HG03575 (cell line): ENCODE measurements around the gene CNTF.
A peak's percentile ranks its signal among the peaks of the same experiment; 100 is the strongest.
"Not testable (repeated sequence)": the region's sequence is repeated elsewhere in the genome, so short reads cannot be mapped to it uniquely, and the experiment has no call there.

Experiments
- ATAC-seq: cut with Tn5 transposase; IDR thresholded peaks from one replicate; pipeline ENCODE4 v1.9.1; 2021; ENCODE audit not compliant: unreplicated experiment, insufficient number of reproducible peaks, low FRiP score; ENCODE audit errors: extremely low read depth

The CNTF gene

GRCh38 chr11:58622344-58622743 lies at the start of gene CNTF:
Gene CNTF (plus strand): TSS chr11:58622665. CDS start chr11:58622753, 88 bp downstream.
- no peak for ATAC-seq

GRCh38 chr11:58572906-58573305 lies 49.6 kb upstream of the CNTF start:
- not testable (repeated sequence) for ATAC-seq

GRCh38 chr11:58573451-58574104 lies 48.9 kb upstream of the CNTF start:
- no peak for ATAC-seq

GRCh38 chr11:58574881-58575280 lies 47.6 kb upstream of the CNTF start:
- no peak for ATAC-seq

GRCh38 chr11:58575377-58576020 lies 47.0 kb upstream of the CNTF start, which contains the start of gene LPXN:
Gene LPXN (minus strand): TSS chr11:58575856. CDS start chr11:58575772, 84 bp downstream.
- no peak for ATAC-seq

GRCh38 chr11:58576887-58577471 lies 45.5 kb upstream of the CNTF start:
- no peak for ATAC-seq

GRCh38 chr11:58577555-58578135 lies 44.8 kb upstream of the CNTF start:
- peak; percentile 33 for ATAC-seq

GRCh38 chr11:58578136-58578634 lies 44.3 kb upstream of the CNTF start:
- no peak for ATAC-seq

- no peak for ATAC-seq
Observed at GRCh38 chr11:58578635-58579191, 43.8 kb upstream of the CNTF start, which contains the start of gene ZFP91. Gene ZFP91 (plus strand): TSS chr11:58579063. CDS start chr11:58579282, 219 bp downstream.

GRCh38 chr11:58579192-58580129 lies 43.0 kb upstream of the CNTF start:
- peak; percentile 17 for ATAC-seq

- no peak for ATAC-seq
Observed at GRCh38 chr11:58580311-58580710, 42.2 kb upstream of the CNTF start.

- no peak for ATAC-seq
Observed at GRCh38 chr11:58582437-58582836, 40.0 kb upstream of the CNTF start.

GRCh38 chr11:58586998-58587397 lies 35.5 kb upstream of the CNTF start:
- ATAC-seq = no peak

- no peak for ATAC-seq
Observed at GRCh38 chr11:58591659-58592058, 30.8 kb upstream of the CNTF start.

- no peak for ATAC-seq
Observed at GRCh38 chr11:58592760-58593472, 29.5 kb upstream of the CNTF start.

GRCh38 chr11:58594826-58595225 lies 27.6 kb upstream of the CNTF start:
- ATAC-seq = no peak

- ATAC-seq = no peak
Observed at GRCh38 chr11:58596621-58597020, 25.8 kb upstream of the CNTF start.
